HEK293 (cell line): ENCODE results near the gene CLCN2.

Experiments used
- IKZF3 ChIP-seq: fragments of 450-650 bp; IDR thresholded peaks from 2 replicates; pipeline ENCODE4 v1.5.0; 2018; ENCODE audit warnings: missing biosample characterization, mild to moderate bottlenecking, missing genetic modification characterization, moderate library complexity
- KLF9 ChIP-seq: fragments of 450-650 bp; formaldehyde crosslinking; IDR thresholded peaks from 2 replicates; pipeline ENCODE4 v1.5.1; 2016; ENCODE audit warnings: missing biosample characterization, missing genetic modification characterization, low read depth
- SCRT2 ChIP-seq: fragments of 450-650 bp; formaldehyde crosslinking; IDR thresholded peaks from 2 replicates; pipeline ENCODE4 v1.5.1; 2016; ENCODE audit warnings: missing biosample characterization, missing genetic modification characterization
- SETDB1 ChIP-seq: IDR thresholded peaks from one replicate; pipeline ENCODE4 v1.6.1; 2017; ENCODE audit warnings: mild to moderate bottlenecking, low read length, moderate library complexity, mixed read lengths; ENCODE audit not compliant: insufficient read length
- ZBTB7A ChIP-seq: fragments of 450-650 bp; formaldehyde crosslinking; IDR thresholded peaks from 2 replicates; pipeline ENCODE4 v1.5.1; 2016; ENCODE audit warnings: low read depth, missing biosample characterization, missing genetic modification characterization
- ZNF16 ChIP-seq: fragments of 450-650 bp; formaldehyde crosslinking; IDR thresholded peaks from 2 replicates; pipeline ENCODE4 v1.5.1; 2016; ENCODE audit warnings: low read depth, missing biosample characterization, missing genetic modification characterization
- ZNF521 ChIP-seq: fragments of 450-650 bp; formaldehyde crosslinking; IDR thresholded peaks from 2 replicates; pipeline ENCODE4 v1.5.1; 2017; ENCODE audit warnings: missing biosample characterization, mild to moderate bottlenecking, missing genetic modification characterization
- ZNF530 ChIP-seq: fragments of 450-650 bp; formaldehyde crosslinking; IDR thresholded peaks from 2 replicates; pipeline ENCODE4 v1.5.1; 2016; ENCODE audit warnings: low read depth, missing biosample characterization, missing genetic modification characterization
- ZNF654 ChIP-seq: fragments of 450-650 bp; formaldehyde crosslinking; IDR thresholded peaks from 2 replicates; pipeline ENCODE4 v1.5.1; 2016; ENCODE audit warnings: low read depth, missing biosample characterization, missing genetic modification characterization
- ZNF677 ChIP-seq: fragments of 450-650 bp; IDR thresholded peaks from 2 replicates; pipeline ENCODE4 v1.5.0; 2018; ENCODE audit warnings: missing biosample characterization, mild to moderate bottlenecking, missing genetic modification characterization, moderate library complexity
- TF ChIP-seq, protein P1 (sequence below): fragments of 450-650 bp; formaldehyde crosslinking; IDR thresholded peaks from 2 replicates; pipeline ENCODE4 v1.5.1; 2016; ENCODE audit warnings: missing biosample characterization, missing genetic modification characterization

DNA sequence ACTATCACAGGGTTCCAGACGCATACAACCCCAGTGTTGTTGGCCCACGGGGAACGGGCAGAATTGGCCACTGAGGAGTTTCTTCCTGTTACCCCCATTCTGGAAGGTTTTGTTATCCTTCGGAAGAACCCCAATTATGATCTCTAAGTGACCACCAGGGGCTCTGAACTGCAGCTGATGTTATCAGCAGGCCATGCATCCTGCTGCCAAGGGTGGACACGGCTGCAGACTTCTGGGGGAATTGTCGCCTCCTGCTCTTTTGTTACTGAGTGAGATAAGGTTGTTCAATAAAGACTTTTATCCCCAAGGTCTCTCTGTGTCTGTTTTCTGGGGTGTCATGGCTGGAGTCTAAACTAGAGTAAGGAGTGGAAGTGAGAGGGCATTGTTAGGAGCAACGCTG lies 52.7 kb downstream of the CLCN2 start:
- TF ChIP-seq ZNF16 (tag by site-specific recombination): no peak
- no peak for TF ChIP-seq IKZF3 (tag by site-specific recombination)
- no peak for TF ChIP-seq SCRT2 (tag by site-specific recombination)
- TF ChIP-seq, protein P1, sequence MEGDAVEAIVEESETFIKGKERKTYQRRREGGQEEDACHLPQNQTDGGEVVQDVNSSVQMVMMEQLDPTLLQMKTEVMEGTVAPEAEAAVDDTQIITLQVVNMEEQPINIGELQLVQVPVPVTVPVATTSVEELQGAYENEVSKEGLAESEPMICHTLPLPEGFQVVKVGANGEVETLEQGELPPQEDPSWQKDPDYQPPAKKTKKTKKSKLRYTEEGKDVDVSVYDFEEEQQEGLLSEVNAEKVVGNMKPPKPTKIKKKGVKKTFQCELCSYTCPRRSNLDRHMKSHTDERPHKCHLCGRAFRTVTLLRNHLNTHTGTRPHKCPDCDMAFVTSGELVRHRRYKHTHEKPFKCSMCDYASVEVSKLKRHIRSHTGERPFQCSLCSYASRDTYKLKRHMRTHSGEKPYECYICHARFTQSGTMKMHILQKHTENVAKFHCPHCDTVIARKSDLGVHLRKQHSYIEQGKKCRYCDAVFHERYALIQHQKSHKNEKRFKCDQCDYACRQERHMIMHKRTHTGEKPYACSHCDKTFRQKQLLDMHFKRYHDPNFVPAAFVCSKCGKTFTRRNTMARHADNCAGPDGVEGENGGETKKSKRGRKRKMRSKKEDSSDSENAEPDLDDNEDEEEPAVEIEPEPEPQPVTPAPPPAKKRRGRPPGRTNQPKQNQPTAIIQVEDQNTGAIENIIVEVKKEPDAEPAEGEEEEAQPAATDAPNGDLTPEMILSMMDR (tag by site-specific recombination): no peak
- no peak for TF ChIP-seq ZNF530 (tag by site-specific recombination)
- TF ChIP-seq ZNF654: no peak
- no peak for TF ChIP-seq ZNF677 (tag by site-specific recombination)
- no peak for TF ChIP-seq ZBTB7A
- TF ChIP-seq KLF9 (tag by site-specific recombination): no peak
- TF ChIP-seq SETDB1: no peak
- no peak for TF ChIP-seq ZNF521 (tag by site-specific recombination)
